Skeletal muscle cell (primary cell): ENCODE data around the gene NHLH2.

Source experiments
- DNase-seq: peaks from one replicate; pipeline ENCODE4 v3.0.0-alpha.2; 2010; ENCODE audit warnings: low read depth
- H3K4me3 ChIP-seq: 2 replicates; pipeline ENCODE4 v1.5.1; 2011; ENCODE audit warnings: low read depth, mild to moderate bottlenecking, control low read depth, low read length, moderate library complexity

Gene NHLH2

DNA sequence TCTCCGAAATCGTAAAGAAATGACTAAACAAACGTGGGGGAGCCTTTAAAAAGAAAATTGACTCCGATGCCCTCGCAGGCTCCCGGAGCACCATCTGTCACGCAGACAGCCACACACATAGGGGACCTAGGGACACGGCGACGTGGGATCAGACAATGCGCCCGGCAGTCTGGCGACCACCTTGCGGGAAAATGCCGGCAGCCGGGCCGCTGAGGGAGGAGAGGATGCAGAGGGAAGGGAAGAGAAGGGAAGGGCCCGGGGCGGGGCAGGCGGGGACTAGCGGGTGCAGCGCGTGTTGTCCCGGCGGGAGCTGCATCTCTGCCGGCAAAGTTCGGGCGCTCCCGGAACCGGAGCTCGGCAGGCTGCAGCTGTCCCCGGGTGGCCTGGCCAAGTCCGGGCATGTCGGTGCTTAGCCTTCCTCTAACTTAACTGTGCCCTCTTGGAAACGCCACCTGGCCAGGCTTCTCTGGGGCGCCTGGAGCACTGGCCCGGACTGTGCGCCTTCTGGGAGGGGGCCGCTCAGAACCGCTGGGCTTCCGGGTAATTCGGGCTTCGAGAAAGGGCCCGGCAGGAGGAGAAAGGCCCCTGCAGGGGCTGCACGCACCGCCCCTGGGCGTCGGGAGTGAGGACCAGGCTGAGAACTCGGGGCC lies 1.8 kb downstream of the NHLH2 start:
- peak overlapping the region; percentile 21 for H3K4me3 ChIP-seq
- DNase-seq = no peak

DNA sequence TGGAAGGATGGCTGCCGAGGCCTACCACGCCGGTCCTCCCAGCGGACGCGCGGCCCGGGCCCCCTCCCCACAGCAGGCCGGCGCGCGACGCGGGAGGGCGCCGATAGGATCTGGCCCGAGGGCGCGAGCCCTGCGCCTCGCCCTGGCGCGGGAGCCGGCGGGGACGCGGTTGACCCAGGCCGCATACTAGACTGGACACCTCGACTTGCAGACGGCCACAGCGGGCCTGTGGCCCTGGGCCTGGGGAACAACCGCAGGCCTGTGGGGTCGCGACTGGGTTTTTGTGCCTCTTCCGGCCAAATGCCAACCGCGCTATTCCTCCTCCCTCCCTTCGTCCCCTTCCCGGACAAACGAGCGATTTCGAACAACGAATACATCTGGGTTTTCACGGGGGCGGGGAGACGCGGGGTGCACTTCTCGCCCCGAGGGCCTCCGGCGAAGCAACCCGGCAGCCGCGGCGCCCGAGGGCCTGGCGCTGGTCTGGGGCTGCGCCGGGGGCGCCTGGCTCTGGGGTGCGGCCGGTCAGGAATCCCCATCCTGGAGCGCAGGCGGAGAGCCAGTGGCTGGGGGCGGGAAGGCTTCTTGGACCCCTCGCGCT lies 2.4 kb downstream of the NHLH2 start:
- DNase-seq = no peak
- peak overlapping the region; percentile 21 for H3K4me3 ChIP-seq

DNA sequence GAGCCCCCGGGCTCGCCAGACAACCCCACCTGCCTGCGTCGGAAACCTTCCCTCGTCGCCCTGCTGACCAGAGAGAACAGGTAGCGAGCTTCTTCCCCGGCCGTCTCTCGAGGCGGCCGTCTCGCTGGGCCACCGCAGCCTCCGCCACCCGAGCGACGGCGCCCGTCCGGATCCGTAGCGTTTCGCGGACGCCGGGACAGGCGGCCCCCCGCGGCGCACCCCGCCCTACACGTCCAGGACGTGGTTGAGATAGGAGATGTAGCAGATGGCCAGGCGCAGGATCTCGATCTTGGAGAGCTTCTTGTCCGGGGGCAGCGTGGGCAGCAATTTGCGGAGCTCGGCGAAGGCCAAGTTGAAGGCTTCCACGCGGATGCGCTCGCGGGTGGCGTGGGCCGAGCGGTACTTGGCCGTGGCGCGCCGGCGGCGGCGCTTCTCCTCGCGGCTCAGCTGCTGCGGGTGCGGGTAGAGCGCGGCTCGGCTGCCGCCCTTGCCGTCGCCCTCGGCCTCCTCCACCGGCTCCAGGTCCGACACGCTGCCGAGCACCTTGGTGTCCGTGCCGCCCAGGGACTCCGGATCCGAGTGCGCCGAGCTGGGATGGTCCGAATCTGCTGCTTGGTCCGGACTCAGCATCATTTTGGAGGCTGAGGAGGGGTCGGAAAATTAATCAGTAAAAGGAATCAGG lies 3.0 kb downstream of the NHLH2 start:
- DNase-seq = no peak
- H3K4me3 ChIP-seq = no peak overlapping the region

DNA sequence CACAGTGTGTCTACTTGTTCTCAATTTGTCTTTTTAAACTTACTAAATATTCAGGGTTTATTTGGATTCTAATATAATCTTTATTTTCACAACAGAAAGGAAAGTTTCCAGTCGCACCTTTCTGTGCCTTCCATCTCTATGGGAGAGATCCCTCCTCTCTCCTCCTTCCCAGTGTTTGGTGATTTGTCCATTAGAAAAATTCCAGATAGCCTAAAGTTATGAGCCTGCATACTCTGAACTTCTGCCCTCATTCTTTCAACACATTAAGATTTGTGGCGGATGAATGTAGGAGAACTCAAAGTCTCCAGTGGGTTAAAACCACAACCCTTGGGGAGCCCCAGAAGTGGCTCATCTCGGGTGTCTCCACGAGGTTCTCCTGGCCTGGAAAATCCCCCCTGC lies 3.6 kb downstream of the NHLH2 start:
- no peak overlapping the region for H3K4me3 ChIP-seq
- no peak for DNase-seq

DNA sequence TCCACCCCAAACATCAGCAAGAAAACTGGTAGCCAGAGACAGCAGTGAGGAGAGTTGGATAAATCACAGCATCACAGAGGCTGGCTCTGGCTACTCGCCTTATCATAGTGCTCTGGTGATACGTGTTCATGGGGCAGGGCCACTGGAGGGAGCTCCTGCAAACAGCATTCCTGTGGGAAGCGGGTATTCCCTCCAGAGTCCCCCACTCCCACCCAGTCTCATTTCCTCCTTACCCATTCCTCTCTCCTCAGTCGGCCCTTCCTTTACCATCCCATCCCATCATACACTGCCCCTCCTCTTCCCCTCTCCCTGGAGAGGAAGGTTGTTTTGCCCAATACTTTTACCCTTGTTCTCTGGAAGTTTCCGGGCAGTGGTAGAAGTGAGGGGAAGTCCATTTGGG lies 7.1 kb downstream of the NHLH2 start:
- no peak overlapping the region for H3K4me3 ChIP-seq
- no peak for DNase-seq

DNA sequence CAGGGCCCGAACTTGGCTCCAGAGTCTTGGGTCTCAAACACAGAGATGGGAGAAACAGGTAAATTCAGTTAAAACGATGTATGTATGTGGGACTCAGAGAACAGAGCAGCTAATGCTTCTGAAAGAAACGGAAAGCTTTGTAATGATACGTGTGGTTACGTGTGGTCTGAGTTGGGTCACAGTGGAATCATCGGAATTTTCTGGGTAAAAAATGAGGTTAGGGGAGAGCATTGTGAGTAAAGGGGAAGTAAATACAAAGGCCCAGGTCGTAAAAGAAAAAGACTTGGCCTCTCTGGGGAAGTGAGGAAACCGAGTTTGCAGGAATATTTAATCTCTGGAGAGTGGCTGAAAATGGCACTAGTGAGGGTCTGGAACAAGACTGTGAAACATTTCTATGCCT lies 8.3 kb downstream of the NHLH2 start:
- DNase-seq = no peak
- H3K4me3 ChIP-seq = no peak overlapping the region

DNA sequence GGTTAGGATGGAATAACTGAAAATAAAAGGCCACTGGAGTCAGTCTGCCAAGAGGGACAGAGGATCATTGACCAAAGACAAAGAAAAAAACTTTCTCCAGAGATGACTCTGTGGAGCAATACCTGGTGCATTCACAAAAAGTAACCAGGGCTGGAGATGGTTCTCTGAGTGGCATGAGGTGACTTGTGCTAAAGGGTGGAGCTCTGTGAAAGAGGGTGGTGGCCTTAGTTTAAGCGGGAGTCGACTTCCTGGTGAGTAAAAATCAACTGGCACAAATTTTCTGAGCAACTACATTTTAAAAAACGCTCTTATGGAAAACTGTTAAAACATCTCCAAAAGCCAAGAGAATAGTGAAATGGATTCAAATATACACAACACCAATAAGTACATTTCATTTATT lies 10.0 kb downstream of the NHLH2 start:
- no peak overlapping the region for H3K4me3 ChIP-seq
- DNase-seq = no peak

DNA sequence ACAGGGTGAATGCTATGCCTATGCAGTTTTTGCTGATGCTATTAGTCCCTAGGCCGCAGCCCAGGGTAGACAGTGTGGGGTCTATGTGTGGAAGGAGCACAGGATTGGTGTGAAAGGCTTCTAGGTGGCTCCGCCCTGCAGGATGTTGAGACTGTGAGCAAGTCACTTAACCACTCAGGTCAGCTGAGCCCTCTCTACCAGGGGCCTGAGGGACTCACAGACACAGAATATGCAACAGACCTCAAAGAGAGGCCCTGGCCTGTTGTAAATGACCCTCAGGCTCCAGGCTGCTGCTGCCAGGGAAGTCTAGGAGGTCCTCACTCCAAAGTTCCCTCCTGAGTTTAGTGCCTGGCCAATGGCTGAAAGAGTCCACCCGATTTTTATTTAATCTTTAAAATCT lies 11.0 kb downstream of the NHLH2 start:
- DNase-seq = no peak
- H3K4me3 ChIP-seq = no peak overlapping the region

DNA sequence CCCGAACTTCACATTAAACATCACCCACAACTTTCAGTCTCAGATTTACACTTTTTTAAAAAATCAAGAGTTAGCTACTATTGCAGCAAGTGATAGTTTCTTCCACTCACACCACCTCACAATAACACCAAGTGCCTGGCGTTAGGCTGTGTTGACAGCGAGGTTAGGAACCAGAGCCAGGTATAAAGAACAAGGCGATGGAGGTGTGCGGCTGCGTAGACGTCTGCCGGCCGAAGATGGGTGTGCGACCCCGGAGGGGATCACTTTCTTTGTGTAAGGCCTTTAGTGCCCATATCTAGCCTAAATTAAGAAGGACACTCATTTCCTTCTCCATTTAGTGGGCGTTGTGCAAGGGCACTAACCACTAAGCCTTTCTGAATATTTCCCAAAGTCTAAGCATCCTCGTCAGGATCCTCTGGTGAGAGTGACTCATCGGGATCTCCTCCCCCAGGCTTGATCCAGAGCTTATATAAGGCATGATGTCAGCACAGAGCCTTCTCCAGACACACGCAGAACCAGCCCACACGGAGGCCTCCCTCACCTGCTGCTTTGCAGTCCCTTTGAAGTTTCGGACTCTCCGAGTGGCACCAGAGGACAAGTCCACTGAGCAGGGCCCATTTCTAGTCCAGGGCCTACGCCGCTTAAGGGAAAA lies 11.8 kb downstream of the NHLH2 start:
- DNase-seq = peak; percentile 77
- H3K4me3 ChIP-seq = peak overlapping the region; percentile 17

DNA sequence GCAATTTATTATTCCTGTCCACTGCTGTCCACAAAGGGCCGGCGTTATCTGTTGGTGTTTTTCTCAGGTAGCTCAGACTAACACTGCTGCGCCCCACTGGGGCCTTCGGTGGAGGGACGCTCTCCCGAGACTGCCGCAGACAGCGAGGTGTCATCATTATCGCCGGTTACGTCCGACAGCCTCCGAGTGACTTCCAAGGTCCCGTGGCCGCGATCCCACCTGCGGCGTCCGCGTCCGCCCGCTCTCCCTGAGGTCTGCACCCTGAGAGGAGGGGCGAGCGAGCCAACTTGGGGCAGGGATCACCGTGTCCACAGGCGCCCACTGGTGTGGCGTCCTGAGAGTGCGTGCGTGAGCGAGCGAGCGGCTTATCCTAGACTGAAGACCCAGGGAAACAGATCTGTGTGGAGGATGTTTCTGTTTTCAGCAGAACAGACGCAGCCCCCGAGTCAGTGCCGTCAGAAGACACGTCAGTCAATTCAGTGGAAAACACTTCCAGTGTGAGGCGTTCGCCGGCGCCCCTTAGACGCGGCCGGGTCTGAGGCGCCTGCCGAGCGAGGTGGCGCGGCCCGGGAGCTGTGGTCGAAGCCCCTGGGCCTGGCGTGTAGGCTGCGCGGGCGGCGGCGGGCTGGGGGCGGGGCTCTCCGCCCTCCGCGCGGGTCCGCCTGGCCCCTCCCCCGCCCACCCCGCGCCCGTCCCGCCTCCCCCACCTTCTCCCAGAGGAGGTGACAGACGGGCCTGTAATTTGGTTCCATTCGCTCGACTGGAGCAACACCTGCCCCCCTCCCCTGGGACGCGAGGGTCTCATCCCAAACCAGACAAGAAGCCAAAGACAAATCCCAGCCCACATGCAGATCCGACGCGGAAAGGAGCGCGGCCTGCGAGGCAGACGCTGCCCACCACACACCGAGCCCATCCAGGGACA lies 12.6 kb downstream of the NHLH2 start:
- peak; percentile 16 for DNase-seq
- peak overlapping the region; percentile 37 for H3K4me3 ChIP-seq

DNA sequence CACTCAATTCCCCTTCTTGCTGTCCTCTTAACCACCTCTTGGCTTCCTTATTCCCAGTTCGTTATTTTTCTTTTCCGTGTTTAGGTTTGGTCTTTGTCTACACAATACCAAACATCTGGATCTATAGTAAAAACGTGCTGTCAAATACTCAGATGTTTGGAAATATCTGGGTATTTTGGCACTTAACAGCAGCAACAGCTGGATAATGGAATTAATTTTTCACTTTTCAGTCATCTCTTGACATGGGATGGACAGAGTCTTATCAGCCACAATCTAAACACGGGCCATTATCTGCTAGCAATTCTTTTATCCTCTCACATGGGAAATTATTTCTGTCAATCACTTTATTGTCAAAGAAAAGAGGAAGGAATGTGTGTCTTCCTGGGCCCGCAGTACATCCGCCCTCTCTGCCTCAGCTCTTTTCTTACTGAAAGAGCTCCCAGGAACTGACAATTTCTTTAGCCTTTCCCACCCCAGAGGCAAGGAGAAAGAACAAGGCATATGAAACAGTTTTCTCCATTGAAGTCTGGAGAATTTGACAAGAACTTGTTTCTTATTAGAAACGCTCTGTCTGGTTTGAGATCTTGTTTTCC lies 13.4 kb downstream of the NHLH2 start:
- no peak for DNase-seq
- no peak overlapping the region for H3K4me3 ChIP-seq

DNA sequence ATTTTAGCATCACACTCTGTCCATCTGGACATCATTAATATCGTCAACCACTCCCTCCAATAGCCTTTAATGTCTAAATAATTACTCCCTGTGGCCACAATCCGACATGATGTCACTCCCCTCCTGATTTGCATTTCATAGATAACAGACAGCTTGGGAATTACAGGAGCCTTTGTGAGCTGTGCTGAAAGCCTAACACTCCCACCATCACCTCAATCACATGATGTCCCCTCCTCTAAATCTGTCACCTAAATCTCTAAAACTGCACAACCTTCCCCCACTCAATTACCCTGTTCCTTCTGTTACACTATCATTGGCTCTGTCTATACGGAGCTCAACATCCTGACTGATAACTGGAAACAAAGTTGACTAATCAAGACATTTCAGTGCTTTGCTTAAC lies 14.3 kb downstream of the NHLH2 start:
- H3K4me3 ChIP-seq = no peak overlapping the region
- DNase-seq = no peak

DNA sequence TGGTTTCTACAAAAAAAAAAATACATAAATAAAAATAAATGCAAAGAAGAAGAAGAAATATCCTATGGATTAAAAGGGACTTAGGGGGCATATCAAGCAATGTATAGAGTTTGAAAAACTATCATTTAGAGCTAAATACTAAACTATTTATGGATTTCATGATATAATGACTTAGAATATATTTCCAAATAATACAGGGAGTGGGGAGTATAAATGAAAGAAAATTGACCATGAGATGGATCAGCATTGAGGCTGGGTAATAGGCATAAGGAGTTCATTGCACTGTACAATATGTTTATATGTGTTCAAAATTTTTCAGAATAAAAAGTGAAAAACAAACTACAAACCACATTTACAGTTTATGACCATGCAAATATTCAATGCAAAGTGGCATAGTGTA lies 18.8 kb downstream of the NHLH2 start:
- no peak for DNase-seq

DNA sequence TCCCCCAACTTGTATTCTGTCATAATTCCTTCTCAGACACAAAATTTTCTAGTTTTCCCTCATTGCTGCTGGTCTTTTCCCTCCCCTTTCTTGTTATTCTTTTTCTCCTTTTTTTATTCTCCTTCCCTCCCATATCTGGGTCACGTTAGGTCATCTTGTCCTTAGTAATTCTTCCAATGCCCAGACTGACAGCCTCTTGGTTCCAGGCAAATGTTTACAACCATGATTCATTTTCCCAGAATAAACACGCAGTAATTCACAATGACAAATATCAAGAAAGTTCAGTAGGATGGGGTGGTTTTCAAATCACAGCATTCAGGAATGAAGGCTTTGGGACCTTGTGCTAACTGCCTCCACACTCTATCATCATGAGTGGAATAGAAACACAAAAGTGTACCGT lies 25.2 kb downstream of the NHLH2 start:
- no peak for DNase-seq
- no peak overlapping the region for H3K4me3 ChIP-seq

More for the DNA sequence above, 18.8 kb downstream of the NHLH2 start:
- H3K4me3 ChIP-seq = no peak overlapping the region

DNA sequence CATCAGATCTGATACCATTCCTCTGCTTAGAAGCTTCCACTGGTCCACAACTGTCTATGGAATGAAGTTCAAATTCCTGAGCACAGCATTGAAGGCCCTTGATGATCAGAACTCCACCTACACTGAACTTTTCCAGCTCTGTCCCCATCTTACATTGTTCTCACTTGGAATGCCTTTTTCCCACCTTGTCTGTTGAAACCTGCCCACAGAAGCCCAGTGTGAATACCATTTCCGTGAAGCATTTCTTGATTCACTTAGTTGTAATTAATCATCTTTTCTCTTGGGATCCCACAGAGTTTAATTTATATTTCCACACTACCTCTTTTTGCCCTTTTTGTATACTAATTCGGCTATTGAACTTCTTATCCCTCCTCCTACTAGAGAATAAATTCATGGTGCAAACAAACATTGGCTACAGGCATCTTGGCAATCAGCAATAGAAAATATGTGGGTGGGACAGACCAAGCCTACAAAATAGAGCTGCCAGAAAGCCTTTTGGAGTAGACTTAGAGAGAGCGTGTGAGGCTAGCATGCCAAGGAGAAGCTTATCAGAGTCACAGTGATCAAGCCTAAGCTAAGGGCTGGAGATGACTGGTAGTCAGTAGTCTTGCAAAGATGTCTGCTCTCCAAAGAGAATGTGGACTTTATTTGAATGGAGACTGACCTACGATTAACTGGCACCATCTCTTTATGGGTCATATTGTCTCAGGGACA lies 26.1 kb downstream of the NHLH2 start:
- H3K4me3 ChIP-seq = no peak overlapping the region
- DNase-seq = no peak

DNA sequence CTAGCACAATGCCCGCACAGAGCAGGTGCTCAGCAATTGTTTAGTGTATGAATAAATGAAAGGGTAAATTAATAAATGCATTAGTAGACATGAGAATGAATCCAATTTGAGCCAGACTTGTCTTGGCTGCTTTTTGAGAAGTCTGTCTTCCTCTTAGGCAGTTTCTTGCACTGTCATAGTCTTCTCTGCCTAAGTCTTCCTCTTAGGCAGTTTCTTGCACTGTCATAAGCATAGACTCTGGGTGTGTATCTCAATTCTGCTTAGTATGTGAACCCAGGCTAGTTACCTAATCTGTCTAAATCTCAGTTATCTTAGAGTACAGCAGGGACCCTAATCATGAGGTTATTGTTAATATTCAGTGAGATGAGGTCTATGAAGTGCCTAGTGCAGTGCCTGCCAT lies 27.2 kb downstream of the NHLH2 start:
- no peak for DNase-seq

DNA sequence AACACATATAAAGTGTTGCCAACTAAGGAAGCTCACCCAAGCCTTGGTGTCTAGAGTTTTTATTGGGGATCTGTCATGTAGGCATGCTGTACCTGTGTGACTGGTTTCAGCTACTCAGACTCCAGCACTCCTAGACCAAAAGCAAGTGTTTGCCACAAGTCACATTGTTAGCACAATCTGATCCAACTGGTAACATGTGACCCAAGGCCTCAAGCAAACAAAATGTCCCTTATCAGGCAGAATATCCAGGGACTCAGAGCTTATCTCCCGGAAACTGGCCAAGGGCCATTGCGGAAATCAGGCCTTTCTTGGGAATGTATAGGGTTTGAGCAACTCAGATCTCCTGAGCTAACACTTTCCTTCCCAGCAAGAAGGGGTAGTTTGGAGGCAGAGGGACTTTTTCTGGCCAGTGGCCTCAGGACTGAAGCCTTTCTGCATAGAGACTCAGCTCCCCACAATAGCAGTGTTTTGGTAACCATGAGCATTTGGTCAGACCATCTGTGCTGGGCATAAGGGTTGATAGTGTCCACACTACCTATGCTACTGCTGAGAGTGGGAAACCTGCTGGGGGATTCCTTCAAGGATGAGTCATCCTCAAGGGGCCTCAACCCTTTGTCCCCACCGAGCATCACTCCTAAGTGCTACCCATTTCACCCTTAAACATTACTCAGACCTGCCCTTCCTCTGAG lies 29.6 kb downstream of the NHLH2 start:
- H3K4me3 ChIP-seq = no peak overlapping the region

More for the DNA sequence above, 27.2 kb downstream of the NHLH2 start:
- H3K4me3 ChIP-seq = no peak overlapping the region

DNA sequence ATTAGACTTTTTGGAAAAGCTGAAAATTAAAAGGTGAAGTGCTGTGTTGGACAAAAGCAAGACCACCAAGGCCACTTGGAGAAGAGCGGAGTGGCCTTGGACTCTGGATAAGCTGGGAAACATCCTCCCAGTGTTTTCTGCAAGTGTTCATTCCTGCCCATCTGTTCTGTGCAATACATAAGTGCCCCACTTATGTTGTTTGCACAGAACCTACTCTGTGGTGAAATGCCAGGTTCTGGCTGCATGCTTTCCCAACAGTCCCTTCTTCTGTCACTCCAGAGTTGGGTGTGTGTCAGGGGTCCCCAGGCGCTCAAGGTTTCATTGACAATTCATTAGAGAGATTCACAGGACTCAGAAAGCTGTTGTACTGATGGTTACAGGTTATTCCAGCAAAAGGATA lies 30.3 kb downstream of the NHLH2 start:
- H3K4me3 ChIP-seq = no peak overlapping the region
- DNase-seq = no peak

More for the DNA sequence above, 29.6 kb downstream of the NHLH2 start:
- DNase-seq = no peak
